Progenitor cell of endocrine pancreas (in vitro differentiated cells): ENCODE data around the gene ARL8B. TPM values are rescaled to one million over a fixed set of nuclear protein-coding genes. Genes with fewer than 3 reads are reported as not detected.
"Not testable (repeated sequence)": the region's sequence is repeated elsewhere in the genome, so short reads cannot be mapped to it uniquely, and the experiment has no call there.

ENCODE experiments used
- DNase-seq: peaks from one replicate; pipeline ENCODE4 v3.0.0; 2021; ENCODE audit warnings: low spot score; ENCODE audit not compliant: unreplicated experiment
- H3K27ac Mint-ChIP-seq: 2 replicates; pipeline ENCODE4 v1.8.0; 2021; ENCODE audit warnings: mild to moderate bottlenecking, moderate library complexity, mixed read lengths
- H3K27me3 Mint-ChIP-seq: 2 replicates; pipeline ENCODE4 v1.8.0; 2021; ENCODE audit warnings: mixed read lengths
- H3K36me3 Mint-ChIP-seq: 2 replicates; pipeline ENCODE4 v1.8.0; 2022; ENCODE audit warnings: mixed read lengths; ENCODE audit not compliant: insufficient read depth
- H3K4me1 Mint-ChIP-seq: 2 replicates; pipeline ENCODE4 v1.8.0; 2021; ENCODE audit warnings: low read depth, mixed read lengths
- H3K4me3 Mint-ChIP-seq: 2 replicates; pipeline ENCODE4 v1.8.0; 2021; ENCODE audit warnings: low read depth, mild to moderate bottlenecking, moderate library complexity, mixed read lengths
- H3K9me3 Mint-ChIP-seq: 2 replicates; pipeline ENCODE4 v1.8.0; 2021; ENCODE audit warnings: low read depth, mixed read lengths
- CTCF ChIP-seq: fragments of 200-600 bp; sonication (generic); IDR thresholded peaks from one replicate; pipeline ENCODE4 v1.5.0; 2021; ENCODE audit warnings: antibody characterized with exemption, mild to moderate bottlenecking; ENCODE audit not compliant: unreplicated experiment
- total RNA-seq: library from RNA; stranded (reverse); gene quantifications from 2 replicates; pipeline ENCODE4 v1.2.1, GENCODE V29; 2021

ARL8B gene
- total RNA-seq, 1 donor from 2014 or later: 37.7 TPM

- no peaks in the 10 kb centered on the region for H3K9me3 Mint-ChIP-seq
- no peaks in the 10 kb centered on the region for H3K4me1 Mint-ChIP-seq
- H3K36me3 Mint-ChIP-seq: no peaks in the 10 kb centered on the region
- peaks cover 13% of the 10 kb centered on the region for H3K27me3 Mint-ChIP-seq
- no peak for TF ChIP-seq CTCF
- no peak overlapping the region for H3K4me3 Mint-ChIP-seq
- no peak for DNase-seq
- no peak overlapping the region for H3K27ac Mint-ChIP-seq
Observed at GRCh38 chr3:5102532-5102931, 19.6 kb upstream of the ARL8B start.

- TF ChIP-seq CTCF: no peak
- H3K4me3 Mint-ChIP-seq: no peak overlapping the region
Observed at GRCh38 chr3:5103743-5104142, 18.3 kb upstream of the ARL8B start.

DNA sequence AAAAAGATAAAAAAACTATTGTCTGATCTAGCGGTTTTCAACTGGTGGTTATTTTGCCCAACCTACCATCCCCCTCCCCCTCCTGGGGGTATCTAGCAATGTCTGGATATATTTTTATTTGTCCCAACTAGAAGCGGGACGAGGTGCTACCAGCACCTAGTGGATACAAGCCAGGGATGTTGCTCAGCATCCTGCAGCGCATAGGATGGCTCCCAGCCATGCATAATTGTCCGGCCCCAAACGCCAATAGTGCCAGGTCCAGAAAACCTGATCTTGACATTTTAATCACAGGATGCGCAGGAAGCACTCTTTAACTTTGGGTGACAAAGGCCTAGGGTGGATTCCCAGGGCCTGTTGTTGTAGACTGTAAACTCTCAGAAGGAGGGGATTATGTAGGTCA, 17.0 kb upstream of the ARL8B start:
- Mint-ChIP-seq H3K27ac (no peak overlapping the region), H3K36me3 (no peaks in the 10 kb centered on the region), H3K9me3 (no peaks in the 10 kb centered on the region), H3K4me3 (no peak overlapping the region), H3K4me1 (no peaks in the 10 kb centered on the region), H3K27me3 (peaks cover 2% of the 10 kb centered on the region)
- TF ChIP-seq CTCF: no peak
- DNase-seq: no peak

More at GRCh38 chr3:5103743-5104142, 18.3 kb upstream of the ARL8B start:
- no peaks in the 10 kb centered on the region for H3K4me1 Mint-ChIP-seq
- H3K27me3 Mint-ChIP-seq: peaks cover 6% of the 10 kb centered on the region
- no peak overlapping the region for H3K27ac Mint-ChIP-seq
- DNase-seq: no peak
- H3K36me3 Mint-ChIP-seq: no peaks in the 10 kb centered on the region
- no peaks in the 10 kb centered on the region for H3K9me3 Mint-ChIP-seq

DNA sequence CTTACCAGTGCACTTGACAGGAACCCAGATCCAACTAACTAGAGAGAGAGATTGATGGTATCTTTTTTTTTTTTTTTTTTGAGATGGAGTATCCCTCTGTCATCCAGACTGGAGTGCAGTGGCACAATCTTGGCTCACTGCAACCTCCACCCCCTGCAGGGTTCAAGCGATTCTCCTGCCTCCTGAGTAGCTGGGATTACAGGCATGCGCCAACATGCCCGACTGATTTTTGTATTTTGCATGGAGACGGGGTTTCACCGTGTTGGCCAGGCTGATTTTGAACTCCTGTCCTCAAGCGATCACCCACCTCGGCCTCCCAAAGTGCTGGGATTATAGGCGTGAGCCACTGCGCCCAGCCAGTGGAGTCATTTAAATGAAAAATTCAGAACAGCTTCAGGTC, 15.7 kb upstream of the ARL8B start:
- not testable (repeated sequence) for H3K36me3 Mint-ChIP-seq, H3K27me3 Mint-ChIP-seq, H3K4me3 Mint-ChIP-seq, H3K4me1 Mint-ChIP-seq, DNase-seq, H3K9me3 Mint-ChIP-seq, H3K27ac Mint-ChIP-seq

DNA sequence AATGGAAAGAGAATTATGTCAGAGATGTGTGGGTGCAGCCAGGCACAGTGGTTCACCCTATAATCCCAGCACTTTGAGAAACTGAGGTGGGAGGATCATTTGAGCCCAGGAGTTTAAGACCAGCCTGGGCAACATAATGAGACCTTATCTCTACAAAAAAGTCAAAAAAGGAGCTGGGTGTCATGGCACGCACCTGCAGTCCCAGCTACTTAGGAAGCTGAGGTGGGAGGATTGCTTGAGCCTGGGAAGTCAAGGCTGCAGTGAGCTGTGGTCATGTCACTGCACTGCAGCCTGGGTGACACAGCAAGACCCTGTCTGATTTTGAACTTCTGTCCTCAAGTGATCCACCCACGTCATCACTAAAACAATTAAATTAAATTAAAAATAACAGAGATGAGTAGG, 15.2 kb upstream of the ARL8B start:
- not testable (repeated sequence) for H3K4me3 Mint-ChIP-seq, H3K9me3 Mint-ChIP-seq, H3K4me1 Mint-ChIP-seq, H3K36me3 Mint-ChIP-seq, H3K27ac Mint-ChIP-seq, H3K27me3 Mint-ChIP-seq, DNase-seq

- Mint-ChIP-seq H3K4me3 (no peak overlapping the region), H3K27me3 (no peaks in the 10 kb centered on the region), H3K36me3 (no peaks in the 10 kb centered on the region), H3K4me1 (no peaks in the 10 kb centered on the region), H3K9me3 (no peaks in the 10 kb centered on the region), H3K27ac (no peak overlapping the region)
- DNase-seq: no peak
- TF ChIP-seq CTCF: no peak
Observed at GRCh38 chr3:5110337-5110736, 11.8 kb upstream of the ARL8B start.
